ENCODE data around the gene TAGLN.

Gene TAGLN

GRCh38 chr11:117212697-117213355, 13.7 kb downstream of the TAGLN start:
- in situ Hi-C loops (cut with MboI; ENCODE audit: low sequenced_read_pairs) = no loop called here

- in situ Hi-C loops (cut with MboI; ENCODE audit: low sequenced_read_pairs) = no loop called here
Observed at GRCh38 chr11:117214404-117215110, 15.4 kb downstream of the TAGLN start.

GRCh38 chr11:117217141-117218084, 18.2 kb downstream of the TAGLN start:
- in situ Hi-C loops (cut with MboI; ENCODE audit: low sequenced_read_pairs) = no loop called here

GRCh38 chr11:117218133-117218915, 19.2 kb downstream of the TAGLN start:
- in situ Hi-C loops (cut with MboI; ENCODE audit: low sequenced_read_pairs) = no loop called here

GRCh38 chr11:117219001-117219400, 19.8 kb downstream of the TAGLN start:
- in situ Hi-C loops (cut with MboI; ENCODE audit: low sequenced_read_pairs) = no loop called here

- in situ Hi-C loops (cut with MboI; ENCODE audit: low sequenced_read_pairs) = no loop called here
Observed at GRCh38 chr11:117219455-117219854, 20.3 kb downstream of the TAGLN start.

- in situ Hi-C loops (cut with MboI; ENCODE audit: low sequenced_read_pairs) = no loop called here
Observed at GRCh38 chr11:117219995-117220394, 20.8 kb downstream of the TAGLN start.

GRCh38 chr11:117220568-117220967, 21.4 kb downstream of the TAGLN start:
- in situ Hi-C loops (cut with MboI; ENCODE audit: low sequenced_read_pairs) = no loop called here

GRCh38 chr11:117220999-117221774, 22.0 kb downstream of the TAGLN start:
- in situ Hi-C loops (cut with MboI; ENCODE audit: low sequenced_read_pairs) = no loop called here

GRCh38 chr11:117221775-117222517, 22.8 kb downstream of the TAGLN start:
- in situ Hi-C loops (cut with MboI; ENCODE audit: low sequenced_read_pairs) = no loop called here

- in situ Hi-C loops (cut with MboI; ENCODE audit: low sequenced_read_pairs) = no loop called here
Observed at GRCh38 chr11:117222991-117223740, 24.0 kb downstream of the TAGLN start.

GRCh38 chr11:117223741-117224689, 24.8 kb downstream of the TAGLN start:
- in situ Hi-C loops (cut with MboI; ENCODE audit: low sequenced_read_pairs) = no loop called here

GRCh38 chr11:117225553-117226170, 26.5 kb downstream of the TAGLN start:
- in situ Hi-C loops (cut with MboI; ENCODE audit: low sequenced_read_pairs) = no loop called here

- in situ Hi-C loops (cut with MboI; ENCODE audit: low sequenced_read_pairs) = no loop called here
Observed at GRCh38 chr11:117226388-117227385, 27.5 kb downstream of the TAGLN start.

GRCh38 chr11:117228091-117228490, 28.9 kb downstream of the TAGLN start:
- in situ Hi-C loops (cut with MboI; ENCODE audit: low sequenced_read_pairs) = no loop called here

- in situ Hi-C loops (cut with MboI; ENCODE audit: low sequenced_read_pairs) = no loop called here
Observed at GRCh38 chr11:117229411-117229810, 30.2 kb downstream of the TAGLN start.

Measured in HL-60/S4 treated with retinoic acid at 250 ng/mL for 4 days and 3 days (cell line).